ENCODE results near the gene PRKAG2. TPM values are rescaled to one million over a fixed set of nuclear protein-coding genes. Genes with fewer than 3 reads are reported as not detected.
A peak's percentile ranks its signal among the peaks of the same experiment; 100 is the strongest.

The PRKAG2 gene
- total and polyA plus RNA-seq, 8 donors: 7.4 to 16.7 (median 9.2) TPM

DNA sequence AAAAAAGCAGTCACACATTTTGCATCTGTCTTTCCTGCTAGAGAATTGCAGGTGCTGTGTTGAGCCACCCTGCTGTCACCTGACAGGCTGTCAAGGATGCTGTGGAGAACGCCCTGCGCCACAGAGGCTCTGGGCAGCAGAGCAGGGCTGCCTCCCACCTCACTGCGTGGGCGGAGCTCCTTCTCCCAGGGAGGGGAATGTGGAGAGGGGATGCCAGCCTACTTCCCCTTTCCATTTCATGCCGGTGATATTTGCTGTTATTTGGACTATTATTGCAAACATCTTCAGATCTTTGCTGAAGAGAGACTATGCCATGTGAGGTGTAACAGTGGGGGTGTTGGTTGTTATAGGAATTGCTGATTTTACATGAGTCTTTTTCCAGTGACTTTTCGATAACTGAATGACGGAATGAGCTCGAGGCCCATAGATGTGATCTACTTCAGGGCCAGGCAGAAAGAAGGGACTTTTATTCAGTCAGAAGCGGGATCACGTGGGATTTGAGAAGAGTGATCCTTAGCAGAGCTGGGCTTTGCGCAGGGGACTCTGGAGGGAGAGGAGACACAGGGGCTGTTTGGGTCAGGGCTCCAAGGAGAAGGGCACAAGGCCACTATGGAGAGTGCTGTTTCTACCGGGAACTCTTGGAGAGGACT is 13.6 kb upstream of the PRKAG2 start:
- Histone ChIP-seq H3K4me1 (no peaks in the 10 kb centered on the region), H3K27ac (no peak overlapping the region), H3K9me3 (no peaks in the 10 kb centered on the region), H3K4me3 (no peak overlapping the region), H3K27me3 (no peaks in the 10 kb centered on the region), H3K36me3 (no peaks in the 10 kb centered on the region)
- no peak for FAIRE-seq
- 81 to 82% methylated on average over 12 of the region's 12 CpGs for WGBS, 2 donors
- intact Hi-C loops (cut with DNase I): no loop called here
- TF ChIP-seq, protein P1, sequence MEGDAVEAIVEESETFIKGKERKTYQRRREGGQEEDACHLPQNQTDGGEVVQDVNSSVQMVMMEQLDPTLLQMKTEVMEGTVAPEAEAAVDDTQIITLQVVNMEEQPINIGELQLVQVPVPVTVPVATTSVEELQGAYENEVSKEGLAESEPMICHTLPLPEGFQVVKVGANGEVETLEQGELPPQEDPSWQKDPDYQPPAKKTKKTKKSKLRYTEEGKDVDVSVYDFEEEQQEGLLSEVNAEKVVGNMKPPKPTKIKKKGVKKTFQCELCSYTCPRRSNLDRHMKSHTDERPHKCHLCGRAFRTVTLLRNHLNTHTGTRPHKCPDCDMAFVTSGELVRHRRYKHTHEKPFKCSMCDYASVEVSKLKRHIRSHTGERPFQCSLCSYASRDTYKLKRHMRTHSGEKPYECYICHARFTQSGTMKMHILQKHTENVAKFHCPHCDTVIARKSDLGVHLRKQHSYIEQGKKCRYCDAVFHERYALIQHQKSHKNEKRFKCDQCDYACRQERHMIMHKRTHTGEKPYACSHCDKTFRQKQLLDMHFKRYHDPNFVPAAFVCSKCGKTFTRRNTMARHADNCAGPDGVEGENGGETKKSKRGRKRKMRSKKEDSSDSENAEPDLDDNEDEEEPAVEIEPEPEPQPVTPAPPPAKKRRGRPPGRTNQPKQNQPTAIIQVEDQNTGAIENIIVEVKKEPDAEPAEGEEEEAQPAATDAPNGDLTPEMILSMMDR (IDR thresholded peaks at IDR 0.05): no peak
- ATAC-seq: peak in 1 of 4 donors; percentile 51
- DNase-seq: peak in 1 of 6 donors; percentile 13

DNA sequence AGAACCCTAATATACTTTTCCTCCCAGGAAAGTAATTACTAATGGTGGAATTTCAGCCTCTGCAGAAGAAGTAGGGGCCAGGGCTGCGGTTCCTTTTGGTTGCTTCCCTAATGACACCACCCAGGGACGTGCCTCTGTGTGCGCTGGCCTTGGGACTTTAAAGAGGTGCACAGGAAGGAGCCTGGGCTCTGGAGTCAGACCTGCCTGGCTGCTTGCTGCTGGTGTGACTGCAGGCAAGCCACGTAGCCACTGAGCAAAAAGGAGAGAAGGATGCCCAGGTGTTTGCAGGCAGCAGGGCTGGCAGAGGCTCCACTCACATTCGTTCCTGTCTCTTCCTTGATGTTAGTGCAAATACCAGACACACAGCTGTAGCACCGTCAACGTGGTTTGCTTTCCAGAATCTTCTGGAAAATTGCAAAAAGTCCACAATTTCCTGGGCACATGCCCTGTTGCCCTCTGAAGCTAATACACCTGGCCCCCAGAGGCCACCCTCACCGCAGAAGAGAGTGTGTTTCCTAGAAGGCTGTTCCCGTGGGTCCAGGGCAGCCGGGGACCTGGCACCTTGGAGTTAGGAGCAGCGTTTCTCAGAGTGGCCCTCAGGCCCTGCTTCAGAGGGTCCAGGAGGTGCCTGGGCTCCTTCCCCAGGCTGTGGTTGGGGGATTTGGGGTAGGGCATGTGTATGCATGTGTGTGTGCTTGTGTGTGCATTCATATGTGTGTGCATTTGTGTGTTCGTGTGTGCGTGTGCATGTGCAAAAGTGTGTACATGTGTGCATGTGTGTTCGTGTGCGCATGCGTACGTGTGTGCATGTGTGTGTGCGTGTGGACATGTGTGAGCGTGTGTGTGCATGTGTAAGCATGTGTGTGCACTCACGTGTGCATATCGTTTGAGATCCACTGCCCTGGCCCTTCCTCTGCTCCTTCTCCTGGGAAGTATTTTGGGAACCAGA is 12.8 kb upstream of the PRKAG2 start:
- H3K4me3 ChIP-seq: no peak overlapping the region
- no peaks in the 10 kb centered on the region for H3K36me3 ChIP-seq
- no peak for FAIRE-seq
- peak in 1 of 6 donors; percentile 8 for DNase-seq
- intact Hi-C loops (cut with DNase I): no loop called here
- no peaks in the 10 kb centered on the region for H3K9me3 ChIP-seq
- ATAC-seq: no peak
- 78 to 87% methylated on average over 21 of the region's 21 CpGs for WGBS, 2 donors
- TF ChIP-seq, protein P1 (IDR thresholded peaks at IDR 0.05): no peak
- H3K27ac ChIP-seq: no peak overlapping the region
- no peaks in the 10 kb centered on the region for H3K4me1 ChIP-seq
- H3K27me3 ChIP-seq: no peaks in the 10 kb centered on the region

DNA sequence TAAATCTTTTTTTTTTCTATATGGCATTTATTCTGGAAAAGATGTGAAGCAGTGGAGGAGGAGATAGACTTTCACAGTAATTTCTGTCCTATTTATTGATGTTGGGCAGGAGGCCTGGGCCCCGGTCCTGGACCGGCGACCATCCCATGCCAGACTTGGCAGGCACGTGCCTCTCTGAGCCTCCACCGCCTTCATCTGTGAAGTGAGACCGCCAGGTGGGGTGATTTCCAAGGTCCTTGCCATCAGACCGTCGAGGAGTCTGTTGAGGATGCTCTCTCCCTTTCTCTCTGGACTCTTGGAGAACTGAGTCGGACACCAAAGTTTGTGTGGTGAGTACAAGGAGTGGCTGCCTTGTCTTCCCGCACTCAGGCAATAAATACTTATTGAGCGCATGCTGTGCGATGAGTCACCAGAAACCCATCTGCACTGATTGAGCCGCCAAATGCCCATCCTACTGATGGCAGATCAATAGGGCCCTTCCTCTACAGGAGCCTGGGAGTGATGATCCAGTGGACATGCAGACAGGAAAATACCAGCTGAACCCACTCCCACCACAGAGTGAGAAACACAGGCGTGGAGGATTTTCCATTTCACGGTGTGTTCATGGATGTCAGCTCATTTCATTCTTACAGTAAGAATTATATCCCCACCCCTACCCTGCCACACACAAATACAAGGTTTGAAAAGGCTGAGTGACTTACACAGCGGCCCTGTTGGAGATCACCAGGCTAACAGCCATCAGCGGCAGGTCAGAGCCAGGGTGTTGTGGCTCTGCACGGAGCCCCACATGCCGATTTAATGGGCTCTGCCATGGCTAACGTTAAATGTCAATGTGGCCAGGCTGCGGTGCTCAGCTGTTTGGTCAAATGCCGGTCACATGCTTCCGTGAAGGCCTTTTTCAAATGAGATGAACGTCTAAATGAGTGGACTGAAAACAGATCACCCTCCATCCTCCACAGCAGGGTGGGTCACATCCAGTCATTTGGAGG is 11.5 kb upstream of the PRKAG2 start:
- no peak overlapping the region for H3K27ac ChIP-seq
- ATAC-seq (no peak), DNase-seq (peak in 1 of 6 donors; percentile 10), FAIRE-seq (no peak)
- no peaks in the 10 kb centered on the region for H3K9me3 ChIP-seq
- TF ChIP-seq, protein P1 (IDR thresholded peaks at IDR 0.05): no peak
- no peak overlapping the region for H3K4me3 ChIP-seq
- 78 to 81% methylated on average over 24 of the region's 24 CpGs for WGBS, 2 donors
- H3K27me3 ChIP-seq: no peaks in the 10 kb centered on the region
- H3K4me1 ChIP-seq: no peaks in the 10 kb centered on the region
- no peaks in the 10 kb centered on the region for H3K36me3 ChIP-seq
- intact Hi-C loops (cut with DNase I): no loop called here

DNA sequence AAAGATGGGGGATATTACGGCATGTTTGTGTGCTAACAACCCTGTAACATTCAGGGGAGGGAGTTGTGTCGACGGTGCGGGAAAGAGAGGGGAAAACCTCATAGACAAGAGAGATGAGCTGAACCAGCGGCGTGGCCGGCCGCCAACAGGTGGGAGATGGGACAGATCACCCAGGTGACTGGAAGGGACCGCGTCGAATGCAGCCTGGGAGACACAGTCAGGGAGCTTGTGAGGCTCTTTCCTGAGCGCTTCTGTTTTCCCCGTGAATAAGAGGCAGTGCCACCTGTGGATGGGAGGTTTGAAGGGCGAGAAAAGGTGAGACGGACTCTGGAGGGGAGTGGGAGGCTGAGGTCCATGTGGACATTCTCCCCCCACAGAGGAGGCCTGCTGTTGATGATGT is 9.9 kb upstream of the PRKAG2 start:
- intact Hi-C loops (cut with DNase I): no loop called here
- no peak overlapping the region for H3K27ac ChIP-seq
- ATAC-seq: no peak
- no peak for DNase-seq
- no peaks in the 10 kb centered on the region for H3K36me3 ChIP-seq
- FAIRE-seq: no peak
- 78 to 81% methylated on average over 15 of the region's 15 CpGs for WGBS, 2 donors
- H3K9me3 ChIP-seq: no peaks in the 10 kb centered on the region
- H3K27me3 ChIP-seq: no peaks in the 10 kb centered on the region
- TF ChIP-seq, protein P1 (IDR thresholded peaks at IDR 0.05): no peak
- H3K4me3 ChIP-seq: no peak overlapping the region
- H3K4me1 ChIP-seq: no peaks in the 10 kb centered on the region
